Effector memory CD4-positive, alpha-beta T cell (primary cell): ENCODE measurements around the gene MALT1.
A peak's percentile ranks its signal among the peaks of the same experiment; 100 is the strongest.
"Not testable (repeated sequence)": the region's sequence is repeated elsewhere in the genome, so short reads cannot be mapped to it uniquely, and the experiment has no call there.

Source experiments
- DNase-seq, 3 donors: peaks; one replicate each; pipeline ENCODE4 v3.0.0-alpha.2; 2020
- H3K27ac ChIP-seq: 2 replicates; pipeline ENCODE4 v1.7.0; 2013; ENCODE audit warnings: mild to moderate bottlenecking, low read length, moderate library complexity; ENCODE audit not compliant: insufficient read depth, poor library complexity, severe bottlenecking
- H3K27me3 ChIP-seq: replicated peaks from 2 replicates; pipeline ENCODE4 v1.7.0; 2013; ENCODE audit warnings: mild to moderate bottlenecking, low read length; ENCODE audit not compliant: insufficient read depth, control insufficient read depth, poor library complexity, severe bottlenecking
- H3K36me3 ChIP-seq: 2 replicates; pipeline ENCODE4 v1.7.0; 2013; ENCODE audit warnings: mild to moderate bottlenecking, low read length, moderate library complexity; ENCODE audit not compliant: control insufficient read depth, insufficient read depth
- H3K4me1 ChIP-seq: 2 replicates; pipeline ENCODE4 v1.7.0; 2013; ENCODE audit warnings: low read length, mild to moderate bottlenecking; ENCODE audit not compliant: control insufficient read depth, insufficient read depth, poor library complexity, severe bottlenecking
- H3K4me3 ChIP-seq: 2 replicates; pipeline ENCODE4 v1.7.0; 2013; ENCODE audit warnings: low read length, low read depth, mild to moderate bottlenecking; ENCODE audit not compliant: insufficient read depth, poor library complexity, severe bottlenecking
- H3K9me3 ChIP-seq: 2 replicates; pipeline ENCODE4 v1.7.0; 2013; ENCODE audit warnings: mild to moderate bottlenecking, low read length, moderate library complexity; ENCODE audit not compliant: control insufficient read depth

MALT1 gene

DNA sequence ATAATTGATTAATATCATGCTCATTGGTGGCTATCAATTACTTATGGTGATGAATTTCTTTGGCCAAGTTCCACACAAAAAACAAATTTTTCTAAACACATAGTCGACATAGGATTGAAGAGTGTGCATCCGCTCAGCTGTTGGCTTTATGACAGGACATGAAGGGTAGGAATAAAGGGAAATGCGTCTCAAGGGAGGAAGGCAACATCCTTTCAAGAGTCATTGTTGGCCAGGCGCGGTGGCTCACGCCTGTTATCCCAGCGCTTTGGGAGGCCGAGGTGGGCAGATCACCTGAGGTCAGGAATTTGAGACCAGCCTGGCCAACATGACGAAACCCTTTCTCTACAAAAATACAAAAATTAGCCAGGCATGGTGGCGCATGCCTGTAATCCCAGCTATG is 20.4 kb upstream of the MALT1 start:
- not testable (repeated sequence) for H3K4me3 ChIP-seq, H3K27me3 ChIP-seq, H3K36me3 ChIP-seq, DNase-seq, H3K9me3 ChIP-seq
- peak overlapping the region; percentile 30 for H3K27ac ChIP-seq
- peaks cover 13% of the 10 kb centered on the region for H3K4me1 ChIP-seq

DNA sequence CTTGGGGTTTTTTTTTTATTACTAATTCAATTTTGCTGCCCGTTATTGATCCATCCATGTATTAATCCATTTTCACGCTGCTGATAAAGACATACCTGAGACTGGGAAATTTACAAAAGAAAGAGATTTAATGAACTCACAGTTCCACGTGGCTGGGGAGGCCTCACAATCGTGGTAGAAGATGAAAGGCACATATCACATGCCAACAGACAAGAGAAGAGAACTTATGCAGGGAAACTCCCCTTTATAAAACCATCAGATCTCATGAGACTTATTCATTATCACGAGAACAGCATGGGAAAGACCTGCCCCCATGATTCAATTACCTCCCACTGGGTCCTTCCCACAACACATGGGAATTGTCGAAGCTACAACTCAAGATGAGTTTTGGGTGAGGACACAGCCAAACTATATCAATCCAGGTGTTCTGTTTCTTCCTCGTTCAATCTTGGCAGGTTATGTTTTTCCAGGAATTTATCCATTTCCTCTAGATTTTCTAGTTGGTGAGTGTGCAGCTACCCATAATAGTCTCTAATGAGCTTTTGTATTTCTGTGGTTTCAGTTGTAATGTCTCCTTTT is 18.0 kb upstream of the MALT1 start:
- DNase-seq, H3K36me3 ChIP-seq, H3K27me3 ChIP-seq, H3K27ac ChIP-seq, H3K4me3 ChIP-seq, H3K9me3 ChIP-seq: not testable (repeated sequence)
- peaks cover 29% of the 10 kb centered on the region for H3K4me1 ChIP-seq

DNA sequence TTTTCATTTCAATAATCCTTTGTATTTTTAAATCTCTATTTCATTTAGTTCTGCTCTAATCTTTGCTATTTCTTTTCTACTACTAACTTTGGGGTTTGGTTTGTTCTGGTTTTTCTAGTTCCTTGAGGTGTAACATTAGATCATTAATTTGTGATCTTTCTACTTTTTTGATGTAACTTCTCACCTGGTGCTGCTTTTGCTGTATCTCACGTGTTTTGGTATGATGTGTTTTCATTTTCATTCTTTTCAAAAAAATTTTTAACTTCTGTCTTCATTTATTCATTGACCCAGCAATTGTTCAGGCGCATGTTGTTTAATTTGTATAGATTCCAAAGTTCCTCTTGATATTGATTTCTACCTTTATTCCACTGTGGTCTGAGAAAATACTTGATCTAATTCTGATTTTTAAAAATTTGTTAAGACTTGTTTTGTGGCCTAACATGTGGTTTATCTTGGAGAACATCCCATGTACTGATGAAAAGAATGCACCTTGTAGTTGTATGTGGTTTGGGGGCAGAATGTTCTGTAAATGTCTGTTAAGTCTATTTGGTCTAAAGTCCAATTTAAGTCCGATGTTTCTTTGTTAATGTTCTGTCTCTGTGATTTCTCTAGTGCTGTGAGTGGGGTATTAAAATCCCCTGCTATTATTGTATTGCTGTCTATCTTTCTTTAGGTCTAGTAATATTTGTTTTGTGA is 17.3 kb upstream of the MALT1 start:
- DNase-seq, result no peak
- H3K4me1 ChIP-seq, result peaks cover 35% of the 10 kb centered on the region
- no peak overlapping the region for H3K4me3 ChIP-seq
- no peaks in the 10 kb centered on the region for H3K9me3 ChIP-seq
- no peaks in the 10 kb centered on the region for H3K27me3 ChIP-seq
- no peak overlapping the region for H3K27ac ChIP-seq
- H3K36me3 ChIP-seq, result no peaks in the 10 kb centered on the region

DNA sequence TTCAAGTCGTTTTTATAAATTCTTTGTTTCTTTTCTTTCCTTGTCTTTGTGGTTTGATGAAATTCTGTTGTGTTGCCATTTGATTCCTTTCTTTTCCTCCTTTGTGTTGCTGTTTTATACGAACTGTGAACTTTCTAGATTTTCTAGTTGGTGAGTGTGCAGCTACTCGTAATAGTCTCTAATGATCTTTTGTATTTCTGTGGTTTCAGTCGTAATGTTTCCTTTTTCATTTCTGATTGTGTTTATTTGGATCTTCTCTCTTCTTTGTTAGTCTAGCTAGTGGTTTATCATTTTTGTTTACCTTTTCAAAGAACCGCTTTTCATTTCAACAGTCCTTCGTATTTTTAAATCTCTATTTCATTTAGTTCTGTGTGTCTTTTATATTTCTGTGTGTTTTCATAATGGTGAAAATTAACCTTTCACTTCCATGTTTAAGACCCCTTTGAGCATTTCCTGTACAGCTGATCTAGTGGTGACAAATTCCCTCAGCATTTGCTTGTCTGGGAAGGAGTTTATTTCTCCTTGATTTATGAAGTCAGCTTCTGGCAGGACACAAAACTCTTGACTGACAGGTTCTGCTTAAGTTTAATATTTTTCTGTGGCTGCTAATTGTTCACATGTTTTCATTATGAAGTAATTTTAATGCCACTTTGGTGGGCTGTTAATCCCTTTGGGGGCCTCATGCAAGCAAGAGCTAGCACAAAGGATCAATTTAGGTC is 16.2 kb upstream of the MALT1 start:
- H3K4me1 ChIP-seq, result peaks cover 39% of the 10 kb centered on the region
- H3K36me3 ChIP-seq, result no peaks in the 10 kb centered on the region
- H3K27ac ChIP-seq, result no peak overlapping the region
- no peaks in the 10 kb centered on the region for H3K27me3 ChIP-seq
- H3K9me3 ChIP-seq, result no peaks in the 10 kb centered on the region
- no peak for DNase-seq
- no peak overlapping the region for H3K4me3 ChIP-seq

DNA sequence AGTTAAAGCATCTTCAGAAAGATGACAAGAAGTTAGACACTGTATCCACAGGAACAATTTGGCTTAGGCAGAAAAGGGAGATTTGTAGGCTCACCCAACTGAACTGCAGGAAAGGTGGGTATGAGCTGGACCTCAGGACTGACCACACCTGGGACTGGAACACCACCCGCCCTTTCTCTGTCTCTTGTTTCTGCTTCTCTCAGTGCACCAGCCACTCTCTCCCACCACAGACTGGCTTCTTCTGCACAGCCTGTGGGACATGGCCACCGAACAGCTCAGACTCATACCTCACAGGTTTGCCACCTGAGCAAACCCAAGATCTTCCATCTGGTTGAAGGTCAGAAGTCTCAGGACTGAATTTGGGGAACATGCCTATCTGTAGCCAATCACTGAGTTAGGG is 14.2 kb upstream of the MALT1 start:
- H3K4me3 ChIP-seq, result peak overlapping the region; percentile 7
- H3K27ac ChIP-seq, result no peak overlapping the region
- DNase-seq, result no peak
- no peaks in the 10 kb centered on the region for H3K27me3 ChIP-seq
- peaks cover 35% of the 10 kb centered on the region for H3K4me1 ChIP-seq
- no peaks in the 10 kb centered on the region for H3K9me3 ChIP-seq
- H3K36me3 ChIP-seq, result no peaks in the 10 kb centered on the region

DNA sequence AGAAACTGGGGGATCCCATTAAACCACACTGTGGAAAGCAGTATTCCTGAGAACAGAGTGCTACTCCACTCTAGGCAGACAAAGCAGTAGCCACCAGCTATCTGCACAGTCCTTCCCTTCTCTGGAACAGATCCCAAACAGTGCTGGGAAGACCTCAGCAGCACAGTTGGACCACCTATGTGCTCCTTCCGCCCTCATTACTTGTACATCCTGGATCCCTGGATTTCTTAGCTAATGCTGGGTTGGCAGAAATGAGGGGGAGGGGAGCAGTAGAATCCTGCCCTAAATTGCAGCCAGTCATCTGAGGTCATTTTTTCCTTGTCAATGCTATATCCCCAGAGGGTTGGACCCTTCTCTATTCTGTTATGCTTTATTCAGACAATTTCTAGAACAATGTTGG is 13.8 kb upstream of the MALT1 start:
- H3K27me3 ChIP-seq, result no peaks in the 10 kb centered on the region
- H3K27ac ChIP-seq, result peak overlapping the region; percentile 43
- no peaks in the 10 kb centered on the region for H3K9me3 ChIP-seq
- H3K36me3 ChIP-seq, result no peaks in the 10 kb centered on the region
- no peak for DNase-seq
- H3K4me3 ChIP-seq, result peak overlapping the region; percentile 7
- H3K4me1 ChIP-seq, result peaks cover 35% of the 10 kb centered on the region

DNA sequence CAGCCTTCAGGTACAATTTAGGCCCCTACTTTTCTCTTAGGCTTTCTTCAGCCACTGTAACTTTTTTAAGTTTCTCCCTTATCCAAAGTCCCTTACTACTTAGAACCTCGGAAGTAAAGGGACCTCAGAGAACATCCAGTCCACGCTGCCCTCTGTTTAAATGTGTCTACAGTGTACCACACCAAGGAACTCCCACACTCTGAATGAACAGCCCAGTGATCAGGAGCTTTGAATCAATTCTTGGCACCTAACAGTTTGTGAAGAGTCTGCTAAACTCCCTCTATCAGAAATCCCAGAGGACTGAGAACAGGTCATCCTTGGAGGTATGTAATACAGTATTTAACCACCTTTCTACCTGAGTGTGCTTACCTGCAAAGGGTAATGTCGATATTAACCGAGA is 11.6 kb upstream of the MALT1 start:
- no peak overlapping the region for H3K27ac ChIP-seq
- no peak overlapping the region for H3K4me3 ChIP-seq
- H3K27me3 ChIP-seq, result no peaks in the 10 kb centered on the region

DNA sequence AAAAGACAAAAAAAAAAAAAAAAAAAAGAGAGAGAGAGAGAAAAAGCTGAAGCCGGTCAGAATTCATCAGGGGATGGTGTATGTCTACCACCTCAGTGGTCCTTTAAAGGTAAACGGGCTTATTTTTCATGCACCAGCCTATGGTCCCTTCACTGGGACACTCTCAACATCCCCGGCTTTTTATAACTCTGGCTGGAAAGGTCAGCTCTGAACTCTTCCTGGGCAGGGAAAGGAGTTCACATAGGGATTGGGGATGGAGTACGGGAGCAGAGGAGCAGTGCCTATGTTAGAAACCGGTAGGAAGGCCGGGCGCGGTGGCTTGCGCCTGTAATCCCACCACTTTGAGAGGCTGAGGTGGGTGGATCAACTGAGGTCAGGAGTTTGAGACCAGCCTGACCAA is 10.3 kb upstream of the MALT1 start:
- no peak for DNase-seq
- H3K4me3 ChIP-seq, result no peak overlapping the region
- H3K4me1 ChIP-seq, result peaks cover 35% of the 10 kb centered on the region
- H3K9me3 ChIP-seq, result no peaks in the 10 kb centered on the region
- H3K36me3 ChIP-seq, result no peaks in the 10 kb centered on the region
- H3K27ac ChIP-seq, result no peak overlapping the region
- H3K27me3 ChIP-seq, result no peaks in the 10 kb centered on the region

More for the DNA sequence above, 11.6 kb upstream of the MALT1 start:
- DNase-seq, result no peak
- no peaks in the 10 kb centered on the region for H3K36me3 ChIP-seq
- H3K9me3 ChIP-seq, result no peaks in the 10 kb centered on the region
- peaks cover 35% of the 10 kb centered on the region for H3K4me1 ChIP-seq

DNA sequence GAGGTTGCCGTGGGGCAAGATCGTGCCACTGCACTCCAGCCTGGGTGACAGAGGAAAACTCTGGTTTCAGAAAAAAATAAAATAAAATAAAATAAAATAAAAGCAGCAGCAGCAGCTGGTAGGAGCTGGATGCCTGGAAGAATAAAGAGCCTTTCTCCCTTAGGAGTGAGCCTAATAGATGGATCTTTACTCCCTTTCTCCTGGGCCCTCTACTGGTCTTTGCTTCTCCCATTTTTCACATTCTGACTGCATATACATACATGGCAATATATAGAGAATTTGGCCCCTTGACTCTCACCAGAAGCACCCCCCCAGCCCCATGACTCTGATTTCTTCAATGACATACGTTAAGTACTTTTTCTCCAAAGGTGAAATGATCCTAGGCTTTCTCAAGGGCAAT is 9.8 kb upstream of the MALT1 start:
- no peak for DNase-seq
- H3K4me3 ChIP-seq, result no peak overlapping the region
- no peaks in the 10 kb centered on the region for H3K27me3 ChIP-seq
- H3K4me1 ChIP-seq, result peaks cover 35% of the 10 kb centered on the region
- no peaks in the 10 kb centered on the region for H3K9me3 ChIP-seq
- no peak overlapping the region for H3K27ac ChIP-seq
- H3K36me3 ChIP-seq, result no peaks in the 10 kb centered on the region

DNA sequence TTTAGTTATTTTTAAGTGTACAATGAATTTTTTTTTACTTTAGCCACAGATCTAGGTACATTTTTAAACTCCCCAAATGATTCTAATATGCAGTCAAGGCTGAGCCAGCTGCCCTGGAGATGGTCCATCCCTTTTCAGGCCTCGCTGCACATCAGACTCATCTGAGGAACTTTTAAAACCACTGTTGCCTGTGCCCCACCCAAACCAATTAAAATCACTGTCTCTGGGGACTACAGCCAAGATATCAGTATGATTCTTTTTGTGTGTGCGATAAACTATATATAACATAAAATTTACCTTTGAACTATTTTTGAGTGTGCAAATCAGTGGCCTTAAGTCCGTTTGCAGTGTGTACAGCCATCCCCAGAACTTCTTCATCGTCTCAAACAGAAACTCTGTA is 9.1 kb upstream of the MALT1 start:
- H3K27ac ChIP-seq, result no peak overlapping the region
- no peaks in the 10 kb centered on the region for H3K36me3 ChIP-seq
- no peaks in the 10 kb centered on the region for H3K9me3 ChIP-seq
- no peak overlapping the region for H3K4me3 ChIP-seq
- no peak for DNase-seq
- no peaks in the 10 kb centered on the region for H3K27me3 ChIP-seq
- H3K4me1 ChIP-seq, result peaks cover 30% of the 10 kb centered on the region
